Retina (tissue), 1 donor: ENCODE results near the gene ERMARD.
"Not testable (repeated sequence)": the region's sequence is repeated elsewhere in the genome, so short reads cannot be mapped to it uniquely, and the experiment has no call there.

Experiments
- DNase-seq: peaks from one replicate; pipeline ENCODE4 v3.0.0-alpha.2; 2016

ERMARD gene

DNA sequence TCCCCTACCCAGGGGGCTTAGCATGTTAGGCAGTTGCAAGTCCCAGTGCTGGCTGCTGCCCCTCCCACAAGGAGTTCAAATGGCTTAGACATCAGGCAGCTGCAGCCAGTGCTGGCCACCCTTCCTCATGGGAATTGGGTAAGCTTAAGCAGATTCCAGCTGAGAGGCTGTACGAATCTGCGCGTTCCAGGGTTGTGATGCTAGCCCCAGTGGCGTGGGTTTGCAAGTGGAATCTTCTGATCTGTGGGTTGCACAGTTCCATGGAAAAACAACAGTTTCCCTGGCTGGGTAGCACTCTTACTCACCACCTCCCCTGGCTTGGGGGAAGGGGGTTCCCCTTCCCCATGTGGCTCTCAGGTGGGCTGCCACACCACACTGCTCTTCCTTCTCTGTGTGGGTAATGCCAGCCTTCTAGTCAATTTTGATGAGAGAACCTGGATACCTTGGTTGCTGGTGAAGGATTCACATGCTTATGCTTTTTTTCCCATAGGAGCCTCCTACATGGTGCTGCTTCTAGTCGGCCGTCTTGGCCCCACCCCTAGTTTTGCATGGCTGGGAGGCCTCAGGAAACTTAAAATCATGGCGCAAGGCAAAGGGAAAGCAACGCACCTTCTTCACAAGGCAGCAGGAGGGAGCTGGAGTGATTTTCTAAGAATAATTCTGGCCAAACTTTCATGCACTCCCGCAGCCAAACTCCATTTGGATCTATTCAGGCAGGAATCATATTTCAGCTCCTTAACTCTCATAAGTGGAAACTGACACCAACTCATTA, 13.0 kb upstream of the ERMARD start:
- no peak for DNase-seq

DNA sequence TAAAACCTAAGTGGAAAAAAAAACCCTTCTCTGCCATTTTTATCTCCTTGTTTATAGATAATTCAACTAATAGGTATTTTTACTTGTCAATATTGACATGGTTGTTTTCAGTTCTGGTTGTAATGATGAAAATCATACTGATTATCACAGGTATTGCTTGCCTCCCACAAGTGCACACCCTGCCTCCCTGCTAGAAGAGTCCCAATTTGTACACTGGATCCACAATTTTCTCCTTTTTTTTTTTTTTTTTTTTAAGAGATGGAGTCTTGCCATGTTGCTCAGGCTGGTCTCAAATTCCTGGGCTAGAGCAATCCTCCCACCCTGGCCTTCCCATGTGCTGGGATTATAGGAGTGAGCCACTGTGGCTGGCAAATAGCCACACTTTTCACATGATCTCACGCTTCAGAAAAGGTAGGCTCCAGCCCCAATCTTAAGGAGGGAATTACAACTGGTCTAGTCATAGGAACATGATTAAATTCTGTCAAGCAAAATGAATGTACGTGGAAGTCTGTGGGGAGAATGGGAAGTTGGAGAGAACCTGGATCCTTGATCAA, 12.4 kb upstream of the ERMARD start:
- no peak for DNase-seq

DNA sequence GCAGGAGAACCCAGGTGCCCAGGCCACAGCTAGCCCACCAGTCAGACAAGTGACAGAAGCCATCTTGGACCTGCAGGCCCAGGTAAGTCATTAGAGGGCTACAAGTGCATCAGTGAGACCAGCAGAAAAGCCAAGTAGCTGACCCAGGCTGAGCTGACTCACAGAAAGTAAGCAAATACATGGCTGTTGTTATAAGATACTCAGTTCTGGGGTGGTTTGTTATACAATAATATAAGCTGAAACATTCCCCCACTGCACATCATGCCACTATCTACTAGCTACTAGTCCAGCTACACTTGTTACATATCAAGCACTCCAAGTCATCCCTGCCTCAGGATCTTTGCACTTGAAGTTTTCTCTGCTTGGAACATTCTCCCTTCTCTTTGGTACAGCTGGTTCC, 10.1 kb upstream of the ERMARD start:
- DNase-seq = no peak

DNA sequence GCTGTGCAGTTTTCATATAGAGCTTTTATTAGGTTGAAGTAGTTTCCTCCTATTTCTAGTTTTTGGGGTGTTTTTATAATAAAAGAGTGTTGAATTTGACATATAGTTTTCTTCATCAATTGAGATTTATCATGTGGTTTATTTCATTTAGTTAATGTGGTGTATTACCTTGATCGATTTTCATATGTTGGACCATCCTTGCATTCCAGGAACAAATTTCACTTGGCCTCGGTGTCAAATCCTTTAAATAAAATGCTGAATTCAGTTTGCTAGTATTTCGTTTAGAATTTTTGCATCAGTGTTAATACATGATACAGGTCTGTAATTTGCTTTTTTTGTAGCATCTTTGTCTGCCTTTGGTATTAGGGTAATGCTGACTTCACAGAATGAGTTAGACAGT, 6.0 kb upstream of the ERMARD start:
- no peak for DNase-seq

DNA sequence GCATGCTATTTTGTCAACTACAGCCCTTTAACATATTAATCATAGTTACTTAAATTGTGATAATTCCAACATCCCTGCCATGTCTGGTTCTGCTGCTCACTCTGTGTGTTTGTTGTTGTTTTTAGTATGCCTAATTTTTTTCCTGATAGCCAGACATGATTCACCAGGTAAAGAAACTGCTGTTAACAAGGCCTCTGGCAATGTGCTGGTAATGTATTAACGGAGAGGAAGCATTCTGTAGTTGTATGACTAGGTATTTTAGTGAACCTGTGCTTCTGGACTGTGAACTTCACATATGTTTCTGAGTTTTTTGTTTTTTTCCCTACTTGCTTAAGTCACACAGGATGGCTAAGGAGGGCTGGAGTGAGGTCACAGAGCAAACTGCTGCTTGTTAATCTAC, 4.9 kb upstream of the ERMARD start:
- no peak for DNase-seq

DNA sequence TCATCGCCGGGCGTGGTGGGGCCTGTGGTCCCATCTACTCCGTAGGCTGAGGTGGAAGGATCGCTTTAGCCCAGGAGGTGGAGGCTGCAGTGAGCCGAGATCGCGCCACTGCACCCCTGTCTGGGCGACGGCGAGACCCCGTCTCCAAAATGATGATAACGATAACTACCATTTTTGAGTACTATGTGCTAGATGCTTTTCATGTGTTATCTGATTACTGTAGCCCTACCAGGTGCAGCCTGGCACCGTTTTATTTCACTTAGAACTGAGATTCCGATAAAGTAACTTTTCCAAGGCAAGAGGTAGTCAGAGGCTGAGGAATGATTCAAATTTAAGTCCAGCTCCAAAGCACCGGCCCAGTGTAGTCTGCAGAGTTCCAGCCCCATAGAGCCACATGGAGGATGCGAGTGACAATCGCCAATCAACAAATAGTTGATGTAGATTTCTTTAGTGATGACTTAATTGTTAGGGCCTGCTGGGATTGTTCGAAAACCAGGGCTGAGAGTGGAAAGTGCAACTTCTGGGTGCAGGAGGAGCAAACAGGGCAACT, 727 bp downstream of the ERMARD start:
- DNase-seq = no peak

DNA sequence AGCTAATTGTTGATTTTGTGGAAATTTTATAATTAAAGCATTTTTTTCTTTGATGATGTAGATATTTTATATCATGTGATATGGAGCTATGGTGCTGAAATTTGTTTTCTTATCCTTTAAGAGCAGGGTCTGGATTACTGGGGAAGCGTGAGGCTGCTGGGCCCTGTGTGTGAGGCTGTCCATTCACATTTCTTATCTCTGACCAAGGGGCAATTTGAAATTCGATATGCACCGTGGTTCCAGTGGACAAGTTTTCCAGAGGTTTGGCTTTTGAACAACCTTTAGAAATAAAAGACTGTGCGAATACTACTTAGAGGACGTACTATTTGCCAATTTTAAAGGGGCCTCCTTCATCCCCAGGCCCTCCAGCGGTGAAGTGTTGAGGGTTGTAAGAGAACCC, 3.7 kb downstream of the ERMARD start:
- no peak for DNase-seq

DNA sequence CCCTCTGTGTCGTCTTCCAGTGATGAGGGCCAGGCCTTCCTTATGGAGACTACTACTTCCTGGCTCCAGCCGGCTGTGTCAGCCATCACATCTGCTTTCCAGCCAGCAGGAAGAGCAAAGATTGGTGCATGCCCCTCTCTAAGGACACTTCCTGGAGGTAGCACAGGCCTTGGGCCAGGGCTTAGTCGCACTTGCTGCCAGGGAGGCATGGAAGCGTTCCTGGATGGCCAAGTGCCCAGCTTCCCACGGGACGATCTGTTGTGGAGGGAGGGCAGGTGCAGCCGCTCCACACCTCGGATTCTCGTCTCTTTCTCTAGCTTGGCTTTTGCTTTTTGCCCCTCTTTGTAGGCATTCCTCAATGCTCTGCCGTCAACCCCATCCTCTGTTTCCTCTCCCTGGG, 11.9 kb downstream of the ERMARD start:
- DNase-seq = no peak

DNA sequence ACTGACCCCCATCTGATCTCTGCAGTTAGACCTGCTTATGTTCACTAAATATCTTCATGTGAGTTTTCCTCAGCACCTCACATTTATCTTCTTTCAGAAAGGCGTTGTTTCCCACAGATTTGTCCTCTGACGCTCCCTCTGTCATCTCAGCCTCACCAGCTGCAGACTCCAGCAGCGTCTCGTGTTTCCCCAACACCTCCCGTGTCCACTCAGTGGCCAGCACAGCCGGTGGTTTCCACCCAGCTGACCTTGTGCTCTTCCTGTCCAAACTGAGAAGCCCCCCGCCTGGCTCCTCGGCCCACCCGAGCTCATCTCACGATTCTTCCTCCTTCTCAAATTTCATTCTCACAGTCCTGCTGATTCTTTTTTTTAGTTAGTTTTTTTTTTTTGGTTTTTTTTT, 12.5 kb downstream of the ERMARD start:
- no peak for DNase-seq

DNA sequence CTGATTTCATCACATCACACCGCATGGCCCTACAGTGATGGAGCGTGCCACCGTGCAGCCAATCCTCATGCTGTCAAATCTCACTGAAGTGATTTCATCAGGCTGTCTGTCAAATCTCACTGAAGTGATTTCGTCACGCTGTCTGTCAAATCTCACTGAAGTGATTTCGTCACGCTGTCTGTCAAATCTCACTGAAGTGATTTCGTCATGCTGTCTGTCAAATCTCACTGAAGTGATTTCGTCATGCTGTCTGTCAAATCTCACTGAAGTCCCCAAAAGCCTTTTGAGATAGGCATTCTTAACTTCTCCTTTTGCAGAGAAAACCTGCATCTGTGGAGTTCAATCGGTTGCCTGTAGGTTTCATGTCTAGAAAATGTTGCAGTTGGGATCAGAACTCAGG, 14.4 kb downstream of the ERMARD start:
- not testable (repeated sequence) for DNase-seq

DNA sequence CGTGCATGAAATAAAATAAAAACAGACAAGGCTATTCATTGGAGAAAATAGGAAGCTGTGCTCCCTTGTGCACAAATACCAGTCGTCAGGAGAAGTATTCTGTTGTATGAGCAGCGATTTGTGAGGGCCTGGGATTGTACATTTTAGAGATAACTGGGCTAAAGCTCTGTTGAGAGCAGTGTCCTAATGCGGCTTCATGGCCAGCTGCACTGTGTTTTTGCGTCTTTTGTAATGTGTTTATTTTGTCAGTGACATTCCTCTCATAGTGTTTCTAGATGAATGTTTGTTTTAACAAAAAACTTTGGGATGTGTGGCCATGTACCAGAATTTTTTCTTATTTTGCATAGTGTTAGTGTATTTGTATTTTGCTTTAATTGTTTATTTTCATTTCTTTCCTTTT, 14.8 kb downstream of the ERMARD start:
- no peak for DNase-seq

DNA sequence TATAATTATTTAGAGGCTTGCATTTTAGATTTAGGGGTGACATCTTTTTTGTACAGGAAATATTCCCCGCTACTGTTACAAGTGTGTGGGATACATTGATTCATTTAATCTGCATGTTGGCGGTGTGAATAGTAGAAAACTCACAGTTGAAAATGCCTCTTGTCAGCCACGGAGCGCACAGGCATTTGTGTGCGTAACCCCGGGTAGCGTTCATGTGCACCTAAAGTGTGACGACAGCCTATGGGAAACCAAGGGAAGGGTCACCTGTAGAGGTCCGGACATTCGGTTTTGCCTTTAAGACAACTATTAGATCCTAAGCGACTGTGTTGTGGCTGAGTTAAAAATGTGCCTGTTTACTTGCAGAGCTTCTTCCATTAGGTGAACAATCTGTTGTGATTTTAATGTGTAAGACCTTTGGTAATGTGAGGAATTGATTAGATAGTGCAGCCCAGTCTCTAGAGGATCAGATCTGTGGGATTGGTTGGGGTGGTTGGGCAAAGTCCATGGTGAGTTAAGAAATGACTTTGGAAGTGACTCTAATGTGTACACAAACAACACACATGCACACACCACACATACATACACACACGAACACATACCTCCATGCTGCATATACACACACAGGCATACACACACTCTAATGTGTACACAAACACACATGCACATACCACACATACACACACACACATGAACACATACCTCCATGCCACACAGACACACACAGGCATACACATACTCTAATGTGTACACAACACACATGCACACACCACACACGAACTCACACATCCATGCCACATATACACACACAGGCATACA, 15.7 kb downstream of the ERMARD start:
- no peak for DNase-seq

DNA sequence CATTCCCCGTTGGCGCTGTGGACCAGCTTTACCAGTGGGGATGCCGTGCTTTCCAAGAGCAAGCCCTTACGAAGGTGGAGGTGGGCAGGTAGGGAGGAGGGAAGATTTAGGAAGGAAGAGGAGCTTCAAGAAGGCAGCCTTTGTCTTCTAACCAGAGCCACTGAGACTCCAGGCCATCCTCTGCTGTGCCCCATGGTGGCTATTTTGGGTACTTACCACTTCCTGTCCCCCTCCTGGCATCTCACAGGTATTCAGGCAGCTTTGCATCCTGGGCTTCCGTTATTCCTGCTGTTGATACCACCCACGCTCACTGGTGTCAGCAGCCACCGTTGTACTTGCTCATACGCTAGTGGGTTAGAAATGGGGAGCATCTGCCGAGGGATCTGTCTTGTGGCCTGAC, 22.9 kb downstream of the ERMARD start:
- DNase-seq = no peak

DNA sequence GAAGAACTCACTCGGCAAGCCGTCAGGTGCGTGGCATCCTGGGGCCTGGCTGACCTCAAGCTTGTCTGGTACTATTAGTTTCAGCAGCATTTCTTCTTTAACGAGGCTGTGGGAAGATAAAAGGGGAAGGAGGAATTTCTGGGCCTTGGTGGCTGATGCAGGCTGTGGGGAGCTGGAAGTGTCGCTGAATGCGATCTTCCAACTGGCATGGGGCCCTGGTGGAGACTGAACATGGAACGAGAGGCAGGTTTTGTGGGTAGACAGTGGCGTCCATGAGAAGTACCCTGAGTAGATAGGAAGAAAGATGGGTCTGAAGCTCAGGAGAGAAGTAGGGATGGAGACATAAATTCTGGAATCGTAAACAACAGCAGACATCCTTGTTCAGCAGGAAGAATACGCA, 23.9 kb downstream of the ERMARD start:
- DNase-seq = no peak

DNA sequence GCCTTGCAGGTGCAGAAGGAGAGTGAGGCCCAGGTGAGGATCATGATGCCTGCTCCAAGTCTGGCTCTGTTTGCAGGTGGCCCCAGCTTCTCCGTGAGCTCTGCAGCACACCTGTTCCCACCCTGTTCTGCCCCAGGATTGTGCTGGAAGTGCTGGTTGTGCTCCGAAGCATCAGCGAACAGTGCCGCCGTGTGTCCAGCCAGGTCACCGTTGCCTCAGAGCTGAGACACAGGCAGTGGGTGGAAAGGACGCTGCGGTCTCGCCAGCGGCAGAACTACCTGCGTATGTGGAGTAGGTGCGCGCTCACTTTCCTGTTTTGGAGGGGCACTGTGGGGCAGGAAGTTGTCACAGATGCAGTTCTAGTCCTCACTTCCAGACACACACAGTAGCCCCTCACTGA, 25.0 kb downstream of the ERMARD start:
- DNase-seq = no peak

DNA sequence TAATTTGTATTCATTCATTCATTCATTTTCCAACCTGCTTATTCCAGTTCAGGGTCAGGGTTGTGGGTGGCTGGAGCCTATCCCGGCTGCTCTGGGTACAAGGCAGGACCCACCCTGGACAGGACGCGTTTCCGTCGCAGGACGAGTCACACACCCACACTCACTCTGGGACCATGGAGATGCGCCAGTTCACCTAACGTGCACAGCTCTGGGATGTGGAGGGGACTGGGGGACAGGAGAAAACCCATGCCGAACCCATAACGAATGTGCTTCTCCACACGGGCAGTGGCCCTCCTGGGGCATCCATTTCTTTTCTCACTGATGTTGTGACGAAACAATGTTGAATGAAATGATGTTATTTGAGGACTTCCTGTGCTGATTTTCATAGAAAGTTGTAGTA, 26.5 kb downstream of the ERMARD start:
- DNase-seq = no peak

DNA sequence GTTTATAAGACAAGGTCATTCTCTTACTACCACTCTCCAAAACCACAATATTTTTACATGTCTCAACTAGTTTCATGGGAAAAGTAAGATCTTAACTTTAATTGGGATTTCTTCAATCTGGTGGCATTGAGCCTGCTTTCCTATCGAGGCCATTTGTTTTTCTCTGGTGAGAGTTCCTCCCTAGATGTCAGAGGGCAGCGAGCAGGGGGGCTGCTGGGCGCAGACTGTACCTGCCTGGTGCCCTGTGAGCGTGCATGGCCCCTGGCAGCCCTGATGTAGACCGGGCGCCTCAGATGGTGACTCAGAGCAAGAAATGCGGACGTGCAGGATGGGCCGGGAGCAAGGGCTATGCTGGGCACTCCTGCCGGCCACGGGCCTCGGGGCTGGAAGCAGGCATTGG, 27.2 kb downstream of the ERMARD start:
- DNase-seq = no peak

DNA sequence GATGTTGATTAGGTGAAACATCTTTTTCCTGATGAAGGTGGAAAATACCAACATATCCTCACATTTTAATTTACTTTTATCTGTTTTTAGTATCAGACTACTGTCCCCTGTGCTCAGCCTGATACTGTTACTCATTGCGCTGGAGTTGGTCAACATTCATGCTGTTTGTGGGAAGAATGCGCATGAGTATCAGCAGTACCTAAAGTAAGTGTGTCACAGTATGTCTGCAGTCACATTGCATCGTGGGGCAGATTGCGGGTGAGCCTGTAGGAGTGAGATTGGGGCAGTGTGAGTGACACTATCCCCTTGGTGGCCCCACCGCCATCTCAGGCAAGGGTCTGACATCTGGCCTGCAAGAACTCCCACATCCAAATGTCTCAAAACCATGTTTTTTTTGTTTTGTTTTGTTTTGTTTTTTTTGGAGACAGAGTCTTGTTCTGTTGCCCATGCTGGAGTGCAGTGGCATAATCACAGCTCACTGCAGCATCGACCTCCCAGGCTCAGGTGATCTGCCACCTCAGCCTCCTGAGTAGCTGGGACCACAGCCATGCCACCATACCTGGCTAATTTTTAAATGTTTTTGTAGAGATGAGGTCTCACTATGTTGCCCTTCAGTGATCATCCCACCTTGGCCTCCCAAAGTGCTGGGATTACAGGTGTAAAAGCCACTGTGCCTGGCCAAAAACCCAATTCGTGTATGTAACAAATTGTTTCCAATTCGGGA, 27.8 kb downstream of the ERMARD start:
- DNase-seq = no peak

DNA sequence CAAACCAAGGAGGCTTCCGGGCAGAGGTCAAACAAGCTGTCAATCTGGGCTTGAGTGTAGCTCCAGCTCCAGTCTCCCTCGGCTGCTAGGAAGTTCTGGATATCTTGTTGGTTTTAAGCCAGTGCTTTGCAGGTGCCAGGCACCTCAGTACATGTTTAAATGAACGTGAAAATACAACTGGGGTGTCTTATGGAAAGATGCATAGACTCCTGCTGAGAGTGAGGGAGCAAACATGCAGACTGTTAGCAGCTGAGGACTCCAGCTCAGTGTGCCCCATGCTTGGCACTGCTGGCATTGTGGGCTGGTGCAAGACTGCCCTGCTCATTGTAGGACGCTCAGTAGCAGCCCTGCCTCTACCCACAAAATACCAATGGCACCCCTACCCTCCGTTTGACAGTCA, 28.5 kb downstream of the ERMARD start:
- no peak for DNase-seq

DNA sequence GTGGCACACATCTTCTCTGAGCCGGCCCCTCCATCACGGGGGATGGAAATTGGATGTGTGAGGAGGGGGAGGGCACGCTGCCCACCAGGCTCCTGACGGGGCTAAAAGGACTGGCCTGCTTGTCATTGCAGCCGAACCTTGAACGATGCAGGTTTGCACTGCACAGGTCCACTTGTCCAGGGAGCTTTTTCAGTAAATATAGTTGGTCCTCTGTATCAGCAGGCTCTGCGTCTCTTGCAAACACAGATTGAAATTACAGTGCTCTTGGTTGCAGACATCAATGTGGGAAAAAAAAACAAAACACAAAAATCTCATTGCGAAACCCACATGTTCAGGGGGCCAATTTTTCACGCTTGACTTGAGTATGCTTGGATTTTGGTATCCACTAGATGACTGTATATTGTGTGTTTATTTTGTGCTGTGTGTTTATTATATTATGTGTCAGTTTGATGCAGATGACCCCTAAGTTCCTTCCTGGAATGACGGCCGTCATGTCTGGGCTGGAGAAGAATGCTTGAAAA, 29.2 kb downstream of the ERMARD start:
- no peak for DNase-seq

DNA sequence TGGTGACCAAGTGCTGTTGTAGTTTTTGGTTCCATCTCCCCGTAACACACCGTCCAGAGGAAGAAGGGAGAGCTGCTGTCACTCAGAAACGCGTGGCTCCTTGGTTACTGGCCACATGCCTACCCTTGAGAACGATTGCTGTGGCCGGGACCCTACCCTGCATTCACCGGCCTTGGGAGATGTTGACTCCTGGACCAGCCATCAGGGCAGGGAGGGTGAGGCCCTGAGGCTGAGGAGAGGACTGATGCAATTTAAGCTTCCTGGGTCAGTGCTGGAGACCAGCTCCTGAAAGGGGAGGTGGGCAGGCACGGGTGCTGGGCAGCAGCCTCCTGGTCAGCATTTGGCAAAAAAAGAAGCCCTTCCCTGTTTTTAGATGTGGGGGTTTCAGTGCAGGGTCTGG, 31.5 kb downstream of the ERMARD start:
- no peak for DNase-seq

DNA sequence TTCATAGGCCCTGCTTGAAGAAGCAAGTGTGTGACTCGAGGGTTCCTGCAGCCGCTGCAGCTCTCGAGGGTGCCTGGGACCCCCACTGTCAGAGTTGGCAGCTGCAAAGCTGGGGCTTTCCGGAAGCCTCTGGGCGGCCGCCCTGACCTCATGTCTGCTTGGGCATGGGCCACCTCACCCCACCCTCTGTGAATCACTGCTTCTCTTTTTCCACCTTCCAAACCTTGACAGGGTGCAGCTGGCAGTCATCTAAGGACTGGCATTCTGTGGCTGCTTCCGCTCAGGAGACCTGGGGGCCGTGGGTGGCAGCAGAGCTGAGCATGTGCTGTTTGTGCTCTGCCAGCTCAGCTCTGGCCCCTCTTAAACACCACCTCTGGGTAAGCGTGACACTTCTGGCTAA, 32.0 kb downstream of the ERMARD start:
- DNase-seq = no peak
